ENCODE results near the gene USP19.

Gene USP19

DNA sequence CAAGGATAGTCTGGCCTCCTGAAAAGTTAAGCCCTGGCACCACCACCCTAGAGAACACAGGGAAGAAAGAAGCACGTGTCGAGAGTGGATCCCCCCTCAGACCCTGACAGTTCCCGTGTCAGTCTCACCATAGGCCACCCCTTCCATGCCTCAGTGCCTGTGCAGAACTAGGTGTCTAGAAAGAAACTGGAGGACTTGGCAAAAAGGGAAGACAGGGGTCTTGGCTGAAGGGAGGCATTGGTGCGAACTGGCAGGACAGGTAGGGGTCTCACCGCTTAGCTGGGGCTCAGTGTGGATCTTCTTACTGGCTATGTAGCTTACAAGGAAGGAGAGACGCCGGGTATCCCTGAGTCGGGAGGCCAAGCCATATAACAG, 16.6 kb downstream of the USP19 start:
- no peak for DNase-seq

DNA sequence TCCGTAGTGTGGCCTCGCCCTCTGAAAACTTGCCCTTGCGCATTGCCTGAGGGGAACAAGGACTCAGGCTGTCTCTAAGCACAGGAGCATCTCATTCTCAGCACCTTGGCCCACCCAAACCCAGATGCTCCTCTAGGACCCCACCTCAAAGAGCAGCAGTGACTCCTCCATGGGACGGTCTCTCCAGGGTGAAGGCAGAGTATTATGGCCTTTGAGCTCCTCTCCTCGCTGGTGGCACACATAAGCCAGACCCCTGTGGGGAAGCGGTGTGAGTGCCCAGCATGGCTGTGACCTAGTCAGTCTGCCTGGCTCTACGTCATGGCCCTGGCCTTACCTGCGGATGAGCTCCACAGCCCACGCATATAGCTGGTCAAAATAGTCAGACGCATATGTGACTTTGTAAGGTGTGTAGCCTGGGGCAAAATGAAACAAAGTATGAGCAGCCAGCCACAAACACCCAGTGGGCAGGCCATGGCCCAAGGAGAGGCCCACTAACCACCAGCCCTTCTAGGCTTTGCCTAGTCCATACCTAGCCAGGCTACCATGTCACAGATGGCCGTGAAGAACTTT, 20.5 kb downstream of the USP19 start:
- no peak for DNase-seq

DNA sequence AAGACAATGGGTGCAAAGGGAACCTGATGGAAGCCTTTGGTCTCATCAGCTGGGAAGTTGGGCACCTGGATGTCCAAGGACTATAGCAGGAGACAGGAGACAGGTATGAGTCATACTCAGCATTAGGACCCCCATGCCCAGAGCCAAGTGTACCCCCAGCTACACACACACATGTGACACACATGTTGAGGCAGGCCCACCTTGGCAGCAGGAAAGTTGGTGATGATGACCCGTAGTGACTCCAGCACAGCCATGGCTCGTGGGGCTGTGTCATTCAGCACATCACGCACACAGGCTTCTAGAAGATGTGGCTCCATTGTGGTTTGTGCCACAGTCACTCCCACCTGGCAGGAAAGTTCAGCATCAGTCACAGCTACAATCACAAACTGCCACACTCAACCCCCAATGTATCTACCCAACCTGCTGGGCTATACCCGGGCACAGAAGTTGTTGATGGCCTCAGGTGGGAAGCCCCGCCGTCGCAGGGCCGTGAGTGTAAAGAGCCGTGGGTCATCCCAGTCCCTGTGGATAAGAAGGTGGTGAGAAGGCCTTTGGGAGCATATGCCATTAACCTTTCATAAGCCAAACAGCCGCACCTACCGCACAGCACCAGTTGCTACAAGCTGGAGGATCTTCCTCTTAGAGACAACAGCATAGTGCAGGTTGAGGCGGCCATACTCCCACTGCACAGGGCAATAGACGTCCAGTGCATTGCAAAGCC, 21.6 kb downstream of the USP19 start:
- no peak for DNase-seq

DNA sequence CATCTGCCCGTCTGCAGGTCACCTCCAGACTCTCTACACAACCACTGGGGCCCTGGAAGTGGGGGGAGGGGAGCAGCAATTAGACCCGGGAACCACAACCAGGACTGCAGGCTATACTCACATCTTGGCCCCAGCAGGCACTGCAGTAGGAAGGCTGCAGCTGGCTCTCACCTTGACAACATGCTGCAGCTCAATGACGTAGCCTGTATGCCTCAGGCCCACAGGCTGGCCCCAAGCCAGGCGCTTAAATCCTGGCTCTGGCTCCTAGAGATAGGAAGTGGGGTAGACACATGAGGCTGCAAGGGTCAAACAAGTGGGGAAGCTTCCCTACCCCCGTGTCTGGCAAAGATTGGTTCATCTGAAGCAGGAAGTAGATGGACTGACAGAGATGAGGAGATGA, 22.2 kb downstream of the USP19 start:
- DNase-seq = no peak

DNA sequence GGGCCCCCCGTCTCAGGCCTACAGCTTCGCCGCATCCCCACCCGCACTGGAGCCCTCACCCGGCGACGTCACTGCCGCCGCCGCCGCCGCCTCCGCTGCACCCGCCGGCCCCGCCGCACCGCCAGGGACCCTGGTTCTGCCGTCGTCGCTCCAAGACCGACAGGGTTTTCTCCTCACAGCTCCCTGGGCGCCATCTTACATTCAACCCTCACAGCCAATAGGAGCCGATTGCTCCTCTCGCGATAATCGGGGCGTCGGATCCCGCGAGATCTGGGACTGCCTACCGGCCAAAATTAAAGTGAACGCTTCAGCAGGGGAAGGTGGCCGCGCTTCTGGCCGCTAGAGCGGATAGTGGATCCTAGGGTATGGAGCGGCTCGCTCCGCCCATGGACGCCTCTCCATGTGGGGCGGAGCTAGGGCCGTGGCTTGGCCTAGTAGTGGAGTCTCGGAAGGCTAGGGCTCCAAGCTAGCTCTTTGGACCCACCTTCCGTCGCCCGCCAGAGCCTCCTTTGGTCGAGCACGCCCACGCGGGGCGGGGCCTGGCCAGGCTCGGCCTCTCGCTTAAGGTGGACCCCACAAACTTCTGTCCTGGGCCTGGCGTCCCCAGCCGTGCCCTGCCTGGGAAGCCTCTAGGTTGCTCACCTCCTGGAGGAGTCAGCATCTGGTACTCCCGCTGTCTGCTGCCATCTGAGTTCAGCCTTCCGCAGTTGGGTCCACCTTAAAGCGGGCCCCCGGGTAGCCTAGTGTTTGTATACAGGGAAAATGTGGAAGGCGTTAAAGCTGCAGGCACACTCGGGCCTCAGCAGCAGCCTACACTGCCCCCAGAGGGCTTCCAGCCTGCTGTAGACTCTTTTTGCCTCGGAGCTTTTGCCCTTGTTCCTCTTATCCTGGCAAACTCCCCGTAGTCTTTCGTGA, 26.5 kb downstream of the USP19 start, which contains the start of gene QRICH1:
QRICH1 (minus strand) TSS at position 219 of the 915 bp plus-strand sequence. CDS start 17,054 bp downstream, outside the sequence.
- peak; percentile 79 to 97 (median 93) for DNase-seq

DNA sequence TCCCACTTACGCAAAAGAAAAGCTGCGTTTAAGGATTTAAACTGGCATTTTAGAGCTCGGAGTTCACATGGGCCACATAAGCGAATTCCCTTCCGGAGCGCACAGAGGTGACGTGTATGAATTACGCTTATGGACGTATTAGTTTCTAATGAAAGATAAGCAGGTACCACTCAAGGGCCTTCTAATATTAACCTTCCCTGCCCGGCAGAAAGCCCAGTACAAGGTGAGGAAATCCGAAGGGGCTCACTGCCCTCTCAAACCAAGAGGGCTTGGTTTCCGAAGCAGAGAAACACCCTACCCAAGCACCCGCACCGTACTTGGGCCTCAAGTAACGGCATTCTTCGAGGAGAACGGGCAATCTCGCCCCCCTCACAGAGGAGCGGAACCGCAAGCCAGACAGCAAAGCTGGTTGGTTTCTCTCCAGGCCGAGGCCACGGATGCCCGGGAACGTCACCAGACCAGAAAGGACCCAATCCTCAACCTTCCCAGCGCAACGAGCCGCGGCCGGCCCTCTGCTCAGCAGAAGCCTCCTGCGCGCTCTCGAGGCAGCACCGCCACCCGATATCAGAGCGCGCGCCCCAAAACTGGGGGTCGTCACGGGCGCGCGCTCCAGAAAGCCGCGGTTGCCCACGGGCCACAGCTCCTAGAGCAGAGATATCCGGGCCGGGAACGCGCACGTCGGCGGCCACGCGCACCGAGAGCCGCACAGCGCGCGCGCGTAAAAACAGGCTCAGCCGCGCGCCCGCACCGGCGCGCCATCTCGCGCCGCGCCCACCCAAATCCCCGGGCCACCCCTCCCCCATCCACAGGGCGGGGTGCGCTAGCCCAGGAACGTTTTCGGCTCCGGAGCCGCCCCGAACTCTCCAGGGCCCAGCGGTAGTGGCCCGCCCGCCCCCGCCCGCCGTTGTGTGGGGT, 27.4 kb downstream of the USP19 start:
- DNase-seq = peak; percentile 60 to 92 (median 72)

DNA sequence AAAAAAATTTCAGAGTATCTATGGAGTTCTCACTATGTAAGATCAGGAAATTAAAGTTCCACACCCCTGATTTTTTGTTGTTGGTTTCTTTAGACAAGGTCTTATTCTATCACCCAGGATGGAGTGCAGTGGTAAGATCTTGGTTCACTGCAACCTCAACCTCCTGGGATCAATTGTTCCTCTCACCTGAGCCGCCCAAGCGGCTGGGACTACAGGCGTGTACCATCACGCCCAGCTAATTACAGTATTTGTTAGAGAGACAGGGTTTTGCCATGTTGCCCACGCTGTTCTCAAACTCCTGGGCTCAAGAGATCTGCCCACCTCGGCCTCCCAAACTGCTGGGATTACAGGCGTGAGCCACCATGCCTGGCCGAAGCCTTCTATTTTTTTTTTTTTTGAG, 39.2 kb downstream of the USP19 start:
- DNase-seq = no peak

DNA sequence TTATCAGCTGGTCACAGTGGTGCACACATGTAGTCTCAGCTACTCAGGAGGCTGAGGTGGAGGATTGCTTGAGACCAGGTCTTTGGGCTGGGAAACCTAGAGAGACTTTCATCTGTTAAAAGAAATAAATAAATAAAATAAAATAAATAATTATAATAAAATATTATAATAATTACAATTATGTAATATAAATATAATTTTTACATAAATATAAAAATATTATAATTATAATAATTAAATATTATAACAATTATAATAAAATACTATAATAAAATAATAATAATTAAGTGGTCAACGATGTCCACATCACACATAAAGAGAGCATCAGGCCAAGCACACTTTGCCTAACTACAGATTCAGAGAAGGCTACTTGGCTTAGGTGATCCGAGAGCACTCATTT, 41.4 kb downstream of the USP19 start:
- DNase-seq = no peak

DNA sequence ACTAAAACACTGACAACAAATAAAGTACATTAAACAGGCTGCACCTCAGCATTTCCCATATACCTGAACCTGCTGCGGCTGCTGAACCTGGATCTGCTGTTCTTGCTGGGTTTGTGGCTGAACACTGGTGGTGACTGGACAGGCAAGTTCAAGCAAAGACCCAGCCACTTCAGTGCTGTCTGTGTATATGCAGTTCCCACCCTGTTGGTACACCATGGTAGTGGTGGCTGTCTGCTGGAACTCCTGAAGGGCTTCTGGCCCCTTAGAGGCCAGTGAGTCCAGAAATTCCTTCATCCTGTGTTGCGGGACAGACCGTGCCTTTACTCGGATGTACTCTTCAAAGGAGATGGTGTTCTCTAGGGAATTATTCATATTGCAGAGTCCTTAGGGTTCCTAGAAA, 44.0 kb downstream of the USP19 start:
- DNase-seq = no peak

DNA sequence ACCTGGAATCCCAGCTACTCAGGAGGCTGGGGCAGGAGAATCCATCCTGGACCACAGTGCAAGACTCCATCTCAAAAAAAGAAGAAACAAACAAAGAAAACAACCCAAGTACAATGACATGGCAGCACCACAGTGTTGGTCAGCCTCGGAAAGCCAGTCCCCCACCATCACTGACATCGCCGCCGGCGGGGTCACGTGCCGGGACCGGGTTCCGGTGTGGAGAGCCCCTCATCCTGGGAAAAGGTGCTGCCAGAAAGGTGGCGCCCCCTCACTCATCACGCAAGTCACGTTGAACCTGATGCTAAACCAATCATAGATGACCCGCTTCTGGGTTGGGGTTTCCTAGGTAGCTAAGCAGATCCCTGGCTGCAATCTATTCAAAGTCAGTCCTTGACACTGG, 44.5 kb downstream of the USP19 start:
- DNase-seq = no peak

Data from T-helper 2 cell (primary cell).